ENCODE data around the gene TSHZ3. TPM values are rescaled to one million over a fixed set of nuclear protein-coding genes. Genes with fewer than 3 reads are reported as not detected.
A peak's percentile ranks its signal among the peaks of the same experiment; 100 is the strongest.

Gene TSHZ3
- total RNA-seq, 1 donor = 7.6 TPM

- Histone ChIP-seq H3K9me3 (ENCODE audit: low read depth, low read length) (no peaks in the 10 kb centered on the region), H3K27me3 (ENCODE audit: insufficient read depth, low read length) (no peaks in the 10 kb centered on the region), H3K4me3 (ENCODE audit: insufficient read depth, low read length) (no peak overlapping the region), H4K20me1 (ENCODE audit: insufficient read depth, low read length) (peaks cover 22% of the 10 kb centered on the region), H2AFZ (ENCODE audit: low read length) (no peak overlapping the region), H3K27ac (ENCODE audit: low read depth, low read length) (no peak overlapping the region), H3K4me2 (ENCODE audit: insufficient read depth, low read length) (no peak overlapping the region), H3K79me2 (ENCODE audit: insufficient read depth, low read length) (peaks cover 85% of the 10 kb centered on the region), H3K36me3 (ENCODE audit: insufficient read depth, low read length) (peaks cover 3% of the 10 kb centered on the region), H3K4me1 (ENCODE audit: insufficient read depth, low read length) (peaks cover 23% of the 10 kb centered on the region)
- no peak for TF ChIP-seq CTCF (IDR thresholded peaks at IDR 0.05; ENCODE audit: extremely low read depth, low read depth, low read length)
- no peak for DNase-seq (ENCODE audit: insufficient read length, low spot score, missing footprints)
Observed at GRCh38 chr19:31314156-31314555, 35.1 kb downstream of the TSHZ3 start.

- Histone ChIP-seq H3K36me3 (ENCODE audit: insufficient read depth, low read length) (peaks cover 3% of the 10 kb centered on the region), H3K9me3 (ENCODE audit: low read depth, low read length) (no peaks in the 10 kb centered on the region), H3K79me2 (ENCODE audit: insufficient read depth, low read length) (peaks cover 86% of the 10 kb centered on the region), H3K27me3 (ENCODE audit: insufficient read depth, low read length) (no peaks in the 10 kb centered on the region), H4K20me1 (ENCODE audit: insufficient read depth, low read length) (peaks cover 20% of the 10 kb centered on the region), H3K4me1 (ENCODE audit: insufficient read depth, low read length) (peaks cover 23% of the 10 kb centered on the region), H3K4me2 (ENCODE audit: insufficient read depth, low read length) (no peak overlapping the region), H3K27ac (ENCODE audit: low read depth, low read length) (no peak overlapping the region), H2AFZ (ENCODE audit: low read length) (no peak overlapping the region), H3K4me3 (ENCODE audit: insufficient read depth, low read length) (no peak overlapping the region)
- DNase-seq (ENCODE audit: insufficient read length, low spot score, missing footprints) = no peak
- no peak for TF ChIP-seq CTCF (IDR thresholded peaks at IDR 0.05; ENCODE audit: extremely low read depth, low read depth, low read length)
Observed at GRCh38 chr19:31313291-31314030, 35.8 kb downstream of the TSHZ3 start.

- no peak overlapping the region for H2AFZ ChIP-seq (ENCODE audit: low read length)
- H3K27me3 ChIP-seq (ENCODE audit: insufficient read depth, low read length) = no peaks in the 10 kb centered on the region
- peak overlapping the region; percentile 85 for H3K27ac ChIP-seq (ENCODE audit: low read depth, low read length)
- no peak for DNase-seq (ENCODE audit: insufficient read length, low spot score, missing footprints)
- no peak overlapping the region for H3K4me2 ChIP-seq (ENCODE audit: insufficient read depth, low read length)
- peaks cover 87% of the 10 kb centered on the region for H3K79me2 ChIP-seq (ENCODE audit: insufficient read depth, low read length)
- no peaks in the 10 kb centered on the region for H3K9me3 ChIP-seq (ENCODE audit: low read depth, low read length)
- no peak overlapping the region for H3K4me3 ChIP-seq (ENCODE audit: insufficient read depth, low read length)
- no peak for TF ChIP-seq CTCF (IDR thresholded peaks at IDR 0.05; ENCODE audit: extremely low read depth, low read depth, low read length)
- peaks cover 22% of the 10 kb centered on the region for H3K4me1 ChIP-seq (ENCODE audit: insufficient read depth, low read length)
- H4K20me1 ChIP-seq (ENCODE audit: insufficient read depth, low read length) = peaks cover 24% of the 10 kb centered on the region
- H3K36me3 ChIP-seq (ENCODE audit: insufficient read depth, low read length) = peaks cover 3% of the 10 kb centered on the region
Observed at GRCh38 chr19:31312677-31313244, 36.5 kb downstream of the TSHZ3 start.

- Histone ChIP-seq H4K20me1 (ENCODE audit: insufficient read depth, low read length) (peaks cover 18% of the 10 kb centered on the region), H3K4me2 (ENCODE audit: insufficient read depth, low read length) (no peak overlapping the region), H3K4me1 (ENCODE audit: insufficient read depth, low read length) (peaks cover 16% of the 10 kb centered on the region), H3K36me3 (ENCODE audit: insufficient read depth, low read length) (peaks cover 3% of the 10 kb centered on the region), H3K79me2 (ENCODE audit: insufficient read depth, low read length) (peaks cover 87% of the 10 kb centered on the region), H2AFZ (ENCODE audit: low read length) (no peak overlapping the region), H3K27ac (ENCODE audit: low read depth, low read length) (peak overlapping the region; percentile 85), H3K9me3 (ENCODE audit: low read depth, low read length) (no peaks in the 10 kb centered on the region), H3K4me3 (ENCODE audit: insufficient read depth, low read length) (no peak overlapping the region), H3K27me3 (ENCODE audit: insufficient read depth, low read length) (no peaks in the 10 kb centered on the region)
- peak; percentile 96 for DNase-seq (ENCODE audit: insufficient read length, low spot score, missing footprints)
- no peak for TF ChIP-seq CTCF (IDR thresholded peaks at IDR 0.05; ENCODE audit: extremely low read depth, low read depth, low read length)
Observed at GRCh38 chr19:31312009-31312676, 37.1 kb downstream of the TSHZ3 start.

Data from osteoblast (primary cell).